Measurements from ENCODE around the gene DYRK3.
"Not testable (repeated sequence)": the region's sequence is repeated elsewhere in the genome, so short reads cannot be mapped to it uniquely, and the experiment has no call there.

Gene DYRK3

DNA sequence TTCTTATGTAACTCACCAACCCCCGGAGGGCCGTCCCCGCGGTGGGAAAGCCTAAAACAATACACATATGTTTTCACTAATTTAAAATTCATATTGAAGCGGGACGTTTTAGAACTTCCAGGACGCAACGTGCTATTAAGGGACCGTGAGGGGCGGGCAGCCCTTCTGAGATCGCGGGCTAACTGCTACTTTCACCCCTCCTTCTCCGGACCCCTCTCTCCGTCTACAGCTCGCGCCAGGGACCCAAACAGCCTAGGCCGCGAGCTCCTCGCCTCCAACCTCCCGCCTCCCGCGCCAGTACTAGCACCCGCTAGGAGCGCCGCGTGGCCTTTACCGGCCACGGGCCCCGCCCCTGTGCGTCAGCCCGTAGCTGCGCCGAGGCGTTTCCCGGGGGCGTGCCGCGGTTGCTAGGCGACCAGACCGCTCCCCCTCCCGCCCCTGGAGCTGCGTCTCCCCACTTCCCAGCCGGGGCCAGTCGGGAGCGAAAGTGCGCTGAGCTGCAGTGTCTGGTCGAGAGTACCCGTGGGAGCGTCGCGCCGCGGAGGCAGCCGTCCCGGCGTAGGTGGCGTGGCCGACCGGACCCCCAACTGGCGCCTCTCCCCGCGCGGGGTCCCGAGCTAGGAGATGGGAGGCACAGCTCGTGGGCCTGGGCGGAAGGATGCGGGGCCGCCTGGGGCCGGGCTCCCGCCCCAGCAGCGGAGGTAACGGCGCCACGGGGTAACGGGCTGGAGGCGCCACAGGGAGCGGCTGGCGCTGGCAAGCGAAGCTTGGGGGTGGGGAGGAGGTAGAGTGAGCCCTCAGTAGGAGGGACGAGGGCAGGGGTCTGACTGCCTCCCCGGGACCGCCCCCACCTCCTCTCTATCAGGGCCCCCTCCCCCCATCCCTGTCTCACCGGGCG lies at the start of gene DYRK3:
Gene DYRK3 (plus strand): TSS at position 457 of the 898 bp plus-strand sequence. CDS start 168 bp downstream, at position 625.
- in situ Hi-C loops (cut with MboI; ENCODE audit: low sequenced_read_pairs), result no loop called here

DNA sequence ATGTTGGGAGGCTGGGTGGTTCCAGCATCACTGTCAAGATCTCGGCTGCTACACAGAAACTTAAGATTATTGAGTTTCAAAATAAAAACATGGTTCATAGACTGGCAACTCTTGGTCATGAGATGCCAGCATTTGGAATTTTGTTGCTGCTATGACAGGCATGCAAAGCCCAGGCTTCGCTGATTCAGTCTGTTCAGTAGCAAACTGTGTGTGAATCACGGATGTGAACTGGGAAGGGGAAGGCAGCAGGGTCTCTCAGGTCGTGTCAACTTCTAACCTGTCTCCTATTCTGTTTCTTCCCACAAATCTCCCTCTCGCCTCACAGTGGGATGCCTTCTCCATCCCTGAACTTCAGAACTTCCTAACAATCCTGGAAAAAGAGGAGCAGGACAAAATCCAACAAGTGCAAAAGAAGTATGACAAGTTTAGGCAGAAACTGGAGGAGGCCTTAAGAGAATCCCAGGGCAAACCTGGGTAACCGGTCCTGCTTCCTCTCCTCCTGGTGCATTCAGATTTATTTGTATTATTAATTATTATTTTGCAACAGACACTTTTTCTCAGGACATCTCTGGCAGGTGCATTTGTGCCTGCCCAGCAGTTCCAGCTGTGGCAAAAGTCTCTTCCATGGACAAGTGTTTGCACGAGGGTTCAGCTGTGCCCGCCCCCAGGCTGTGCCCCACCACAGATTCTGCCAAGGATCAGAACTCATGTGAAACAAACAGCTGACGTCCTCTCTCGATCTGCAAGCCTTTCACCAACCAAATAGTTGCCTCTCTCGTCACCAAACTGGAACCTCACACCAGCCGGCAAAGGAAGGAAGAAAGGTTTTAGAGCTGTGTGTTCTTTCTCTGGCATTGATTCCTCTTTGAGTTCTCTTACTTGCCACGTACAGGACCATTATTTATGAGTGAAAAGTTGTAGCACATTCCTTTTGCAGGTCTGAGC lies 48.6 kb upstream of the DYRK3 start:
- in situ Hi-C loops (cut with MboI; ENCODE audit: low sequenced_read_pairs), result no loop called here

DNA sequence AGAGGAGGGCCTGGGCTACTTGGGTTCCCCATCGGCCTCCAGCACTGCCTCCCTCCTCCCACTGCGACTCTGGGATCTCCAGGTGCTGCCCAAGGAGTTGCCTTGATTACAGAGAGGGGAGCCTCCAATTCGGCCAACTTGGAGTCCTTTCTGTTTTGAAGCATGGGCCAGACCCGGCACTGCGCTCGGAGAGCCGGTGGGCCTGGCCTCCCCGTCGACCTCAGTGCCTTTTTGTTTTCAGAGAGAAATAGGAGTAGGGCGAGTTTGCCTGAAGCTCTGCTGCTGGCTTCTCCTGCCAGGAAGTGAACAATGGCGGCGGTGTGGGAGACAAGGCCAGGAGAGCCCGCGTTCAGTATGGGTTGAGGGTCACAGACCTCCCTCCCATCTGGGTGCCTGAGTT lies 47.4 kb upstream of the DYRK3 start:
- in situ Hi-C loops (cut with MboI; ENCODE audit: low sequenced_read_pairs), result no loop called here

DNA sequence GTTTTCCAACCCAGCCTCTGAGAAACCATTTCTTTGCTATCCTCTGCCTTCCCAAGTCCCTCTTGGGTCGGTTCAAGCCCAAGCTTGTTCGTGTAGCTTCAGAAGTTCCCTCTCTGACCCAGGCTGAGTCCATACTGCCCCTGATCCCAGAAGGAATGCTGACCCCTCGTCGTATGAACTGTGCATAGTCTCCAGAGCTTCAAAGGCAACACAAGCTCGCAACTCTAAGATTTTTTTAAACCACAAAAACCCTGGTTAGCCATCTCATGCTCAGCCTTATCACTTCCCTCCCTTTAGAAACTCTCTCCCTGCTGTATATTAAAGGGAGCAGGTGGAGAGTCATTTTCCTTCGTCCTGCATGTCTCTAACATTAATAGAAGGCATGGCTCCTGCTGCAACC lies 46.8 kb upstream of the DYRK3 start:
- in situ Hi-C loops (cut with MboI; ENCODE audit: low sequenced_read_pairs), result no loop called here

DNA sequence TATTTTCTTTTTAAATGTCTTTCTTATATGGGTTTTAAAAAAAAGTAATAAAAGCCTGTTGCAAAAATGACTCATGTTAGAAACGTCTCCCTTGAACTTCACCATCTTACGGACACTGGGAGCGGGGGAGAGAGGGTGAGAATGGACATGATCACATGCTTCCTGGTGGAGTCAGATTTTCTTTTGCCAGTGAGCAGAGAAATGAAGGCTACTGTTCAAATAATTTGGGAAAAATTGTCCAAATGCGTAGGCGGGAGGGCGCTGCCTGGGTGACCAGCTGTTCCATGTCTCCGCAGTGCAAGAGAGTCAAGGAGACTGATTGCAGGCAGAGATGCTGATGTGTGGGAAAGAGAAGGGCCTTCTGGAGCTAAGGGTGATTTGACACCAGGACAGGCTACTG lies 46.1 kb upstream of the DYRK3 start:
- in situ Hi-C loops (cut with MboI; ENCODE audit: low sequenced_read_pairs), result no loop called here

DNA sequence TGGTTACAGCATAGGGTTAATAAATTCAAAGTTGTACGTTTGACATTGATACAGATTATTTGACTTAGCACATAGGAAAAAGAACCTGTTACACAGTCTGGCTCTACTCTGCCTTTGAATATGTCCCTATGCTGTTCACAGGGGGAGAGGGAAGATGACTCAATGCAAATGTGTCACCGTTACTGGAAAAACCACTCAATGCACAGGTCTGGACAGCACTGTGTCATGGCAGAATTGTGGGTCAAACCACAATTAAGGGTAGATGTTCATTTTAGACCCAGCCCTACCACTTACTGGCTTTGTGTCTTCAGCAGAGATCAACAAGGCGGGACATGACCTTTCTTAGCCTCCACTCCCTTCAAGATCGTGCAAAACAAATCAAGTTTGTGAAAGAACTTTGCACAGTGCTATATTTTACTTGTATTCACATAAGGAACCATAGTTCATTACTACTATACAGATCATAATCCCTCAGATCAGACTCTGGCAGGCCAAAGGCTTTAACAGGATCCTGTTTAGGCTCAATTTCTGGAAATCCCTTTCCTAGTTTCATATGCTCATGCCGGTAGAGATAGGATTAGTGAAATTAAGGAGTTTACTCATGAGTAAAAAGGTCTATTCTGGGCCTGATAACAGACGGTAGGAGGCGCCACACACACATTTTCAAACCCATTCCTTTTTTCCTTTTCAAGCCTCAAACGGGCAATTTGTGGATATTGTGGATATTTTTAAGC lies 45.1 kb upstream of the DYRK3 start:
- in situ Hi-C loops (cut with MboI; ENCODE audit: low sequenced_read_pairs), result no loop called here

DNA sequence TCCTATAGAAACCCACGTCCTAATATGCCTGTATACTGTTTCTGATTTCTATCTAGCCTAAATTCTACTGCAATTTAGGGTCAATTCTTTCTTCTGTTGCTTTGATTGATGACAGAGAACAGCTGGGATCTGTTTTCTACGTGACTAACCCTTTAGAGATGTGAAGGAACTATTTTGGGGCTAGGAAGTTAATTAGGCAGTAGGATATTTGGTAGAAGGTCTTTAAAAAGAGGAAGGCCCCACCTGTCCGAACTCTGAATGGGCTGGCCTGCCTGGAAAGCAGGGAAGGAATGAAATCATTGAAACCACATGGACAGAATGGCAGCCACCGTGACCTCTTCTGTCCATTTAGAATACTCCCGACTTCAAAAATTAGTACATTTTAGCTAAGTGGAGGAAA lies 44.1 kb upstream of the DYRK3 start:
- in situ Hi-C loops (cut with MboI; ENCODE audit: low sequenced_read_pairs), result no loop called here

DNA sequence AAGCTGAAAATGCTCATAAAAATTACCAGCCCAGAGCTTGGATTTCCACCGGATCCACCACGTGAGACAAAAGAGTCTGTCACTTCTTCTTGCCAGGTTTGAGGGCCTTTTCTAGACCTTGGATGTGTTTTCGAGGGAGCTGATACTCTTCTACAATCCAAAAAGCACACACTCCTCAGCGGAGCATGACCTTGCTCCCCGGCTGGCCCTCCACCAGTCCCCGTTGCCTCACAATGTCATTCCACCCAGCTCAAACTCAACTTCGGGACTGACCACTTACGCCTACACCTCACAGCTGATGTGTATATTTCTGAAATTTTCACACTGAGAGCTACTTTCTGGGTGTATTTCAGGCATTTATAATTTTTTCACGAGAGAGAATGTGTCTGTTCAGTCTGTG lies 43.6 kb upstream of the DYRK3 start:
- in situ Hi-C loops (cut with MboI; ENCODE audit: low sequenced_read_pairs), result no loop called here

DNA sequence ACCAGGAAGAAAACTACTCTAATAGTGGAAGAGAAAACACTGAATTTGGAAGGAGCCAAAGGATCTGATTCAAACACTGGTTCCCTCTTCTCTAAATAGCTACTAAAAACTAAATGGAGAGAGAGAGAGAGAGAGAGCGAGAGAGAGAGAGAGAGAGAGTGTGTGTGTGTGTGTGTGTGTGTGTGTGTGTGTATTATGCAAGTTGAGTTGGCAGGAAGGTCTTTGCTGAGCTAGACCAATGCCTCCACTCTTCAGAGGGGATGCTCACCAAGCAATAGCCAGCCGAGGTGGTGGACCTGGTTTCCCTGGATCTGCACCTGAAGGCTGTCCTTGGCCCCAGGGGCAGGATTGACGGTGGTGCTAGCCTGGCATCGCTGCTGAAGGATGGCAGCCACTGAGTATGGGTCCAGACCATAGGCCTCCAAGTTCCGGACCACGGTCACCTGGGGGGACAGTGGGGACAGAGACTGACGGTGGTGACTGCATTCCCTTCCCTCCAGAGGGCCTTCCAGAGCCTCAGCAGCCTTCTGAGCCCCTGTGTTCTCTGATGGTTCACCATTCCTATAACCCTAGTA lies 41.9 kb upstream of the DYRK3 start:
- in situ Hi-C loops (cut with MboI; ENCODE audit: low sequenced_read_pairs), result no loop called here

DNA sequence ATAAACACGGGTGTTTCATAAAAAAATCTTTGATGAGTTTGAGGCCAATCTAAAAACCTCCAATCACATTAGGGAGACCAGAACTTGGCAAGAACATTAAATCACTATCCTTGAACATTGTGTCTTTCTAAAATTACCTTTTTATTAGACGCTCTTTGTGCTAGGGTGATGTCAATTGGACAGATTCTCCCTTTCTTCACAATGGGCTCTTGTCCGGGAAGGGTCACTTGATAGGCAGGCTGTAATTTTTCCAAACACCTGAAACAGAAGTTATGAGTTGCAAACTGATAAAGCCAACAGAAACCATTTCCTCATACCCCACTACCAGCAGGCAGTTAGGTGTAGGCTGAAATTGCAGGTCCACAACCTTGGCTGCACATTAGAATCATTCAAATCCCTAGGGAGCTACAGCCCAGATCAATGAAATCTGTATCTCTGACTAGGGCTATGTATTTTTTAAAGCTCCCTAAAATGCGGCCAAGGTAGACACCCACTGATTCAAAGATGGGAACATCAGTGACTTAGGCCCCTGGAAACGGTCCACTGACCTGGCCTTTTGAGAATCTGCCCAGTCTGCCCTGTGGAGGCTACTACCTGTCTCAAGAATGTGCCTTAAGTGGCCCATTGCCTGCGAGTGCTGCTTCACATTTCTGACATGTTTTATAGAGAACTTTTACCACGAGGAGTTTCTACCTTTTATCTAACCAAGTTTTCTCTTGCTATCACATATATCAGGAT lies 39.6 kb upstream of the DYRK3 start:
- in situ Hi-C loops (cut with MboI; ENCODE audit: low sequenced_read_pairs), result no loop called here

DNA sequence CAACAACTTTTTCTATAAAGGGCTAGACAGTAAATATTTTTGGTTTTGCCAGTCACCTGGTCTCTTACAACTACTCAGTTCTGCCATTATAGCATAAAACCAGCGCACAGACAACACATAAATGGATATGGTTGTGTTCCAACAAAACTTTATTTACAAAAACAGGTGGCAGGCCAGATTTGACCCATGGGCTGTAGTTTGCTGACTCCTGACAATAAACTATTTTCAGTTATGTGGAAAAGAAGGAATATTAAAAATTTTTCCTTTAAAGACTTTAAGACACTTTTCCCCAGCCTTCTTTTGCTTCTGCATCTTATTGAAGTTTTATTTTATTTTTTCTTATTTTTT lies 39.0 kb upstream of the DYRK3 start:
- in situ Hi-C loops (cut with MboI; ENCODE audit: low sequenced_read_pairs), result no loop called here

DNA sequence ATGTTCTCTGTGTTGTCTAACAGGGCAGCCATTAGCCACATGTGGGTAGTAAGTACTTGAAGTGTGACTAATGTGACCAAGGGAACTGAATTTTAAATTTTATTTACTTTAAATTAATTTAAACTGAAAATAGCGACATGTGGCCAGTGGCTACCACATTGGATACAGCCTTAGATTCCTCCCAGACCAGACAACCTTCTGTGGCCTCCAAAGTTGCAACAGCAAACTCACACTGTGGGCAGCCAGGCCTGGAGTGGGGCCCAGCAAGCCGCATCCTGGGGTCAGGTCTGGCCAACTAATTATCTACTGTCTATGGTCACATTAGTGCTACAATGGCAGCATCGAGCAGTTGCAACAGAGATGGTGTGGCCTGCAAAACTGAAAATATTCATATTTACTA lies 34.8 kb upstream of the DYRK3 start:
- in situ Hi-C loops (cut with MboI; ENCODE audit: low sequenced_read_pairs), result no loop called here

DNA sequence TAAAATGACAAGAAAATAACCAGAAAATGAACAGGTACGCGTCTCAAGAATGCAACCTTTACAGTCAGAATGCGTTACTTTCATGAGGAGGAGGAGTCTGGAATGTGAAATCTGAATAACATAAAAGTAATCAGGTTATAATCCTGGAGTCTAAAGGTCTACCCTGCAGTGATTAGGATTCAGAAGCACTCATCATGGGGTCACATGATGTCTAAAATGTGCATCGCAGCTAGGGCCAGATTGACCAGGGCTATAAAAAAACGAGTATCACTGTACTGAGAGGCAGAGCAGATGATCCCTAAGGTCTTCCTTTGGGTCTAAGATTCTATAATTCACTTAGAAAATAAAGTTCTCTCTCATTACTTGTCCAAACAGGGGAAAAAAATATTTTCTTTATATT lies 30.5 kb upstream of the DYRK3 start:
- in situ Hi-C loops (cut with MboI; ENCODE audit: low sequenced_read_pairs), result no loop called here

DNA sequence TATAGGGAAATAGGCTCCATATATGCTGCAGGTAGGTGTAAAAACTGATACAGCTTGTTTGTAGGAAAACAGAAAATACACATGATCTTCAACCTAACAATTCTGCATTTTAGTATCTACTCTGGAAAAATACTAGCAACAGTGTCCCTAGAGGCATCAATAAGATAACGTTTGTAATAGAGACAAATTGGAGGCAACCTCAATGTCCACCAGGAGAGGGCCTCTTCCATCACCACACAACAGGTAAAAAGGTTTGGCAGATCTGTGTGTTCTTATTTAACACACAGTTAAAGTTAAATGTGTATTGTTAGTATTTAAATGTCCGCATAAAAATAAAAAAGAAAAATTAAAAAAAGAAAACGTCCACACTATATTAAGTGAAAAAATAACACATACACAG lies 28.5 kb upstream of the DYRK3 start:
- in situ Hi-C loops (cut with MboI; ENCODE audit: low sequenced_read_pairs), result no loop called here

DNA sequence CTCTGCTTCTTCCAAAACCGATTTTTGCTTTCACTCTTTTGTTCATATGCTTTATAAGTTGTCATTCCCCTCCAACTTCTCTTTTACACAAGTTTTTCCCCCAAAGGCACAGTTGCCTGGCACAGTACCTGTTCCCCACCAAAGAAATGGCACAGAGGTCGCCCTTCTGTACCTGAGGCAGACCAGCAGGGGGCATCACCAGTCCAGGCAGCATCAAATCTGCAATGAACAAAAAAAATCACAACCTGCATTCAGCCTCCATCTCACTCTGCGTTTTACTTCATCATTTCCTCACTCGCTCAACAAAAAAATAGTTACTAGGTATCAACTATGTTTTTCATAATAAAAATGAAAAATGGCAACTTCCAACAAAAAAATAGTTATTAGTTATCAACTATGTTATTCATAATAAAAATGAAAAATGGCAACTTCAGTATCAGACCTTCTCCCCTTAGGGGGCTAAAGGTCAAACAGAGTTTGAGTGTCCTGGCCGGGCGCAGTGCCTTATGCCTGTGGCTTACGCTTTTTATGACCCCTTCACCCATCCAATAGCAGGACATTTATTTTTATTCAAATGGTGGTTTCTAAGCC lies 27.1 kb upstream of the DYRK3 start:
- in situ Hi-C loops (cut with MboI; ENCODE audit: low sequenced_read_pairs), result no loop called here

DNA sequence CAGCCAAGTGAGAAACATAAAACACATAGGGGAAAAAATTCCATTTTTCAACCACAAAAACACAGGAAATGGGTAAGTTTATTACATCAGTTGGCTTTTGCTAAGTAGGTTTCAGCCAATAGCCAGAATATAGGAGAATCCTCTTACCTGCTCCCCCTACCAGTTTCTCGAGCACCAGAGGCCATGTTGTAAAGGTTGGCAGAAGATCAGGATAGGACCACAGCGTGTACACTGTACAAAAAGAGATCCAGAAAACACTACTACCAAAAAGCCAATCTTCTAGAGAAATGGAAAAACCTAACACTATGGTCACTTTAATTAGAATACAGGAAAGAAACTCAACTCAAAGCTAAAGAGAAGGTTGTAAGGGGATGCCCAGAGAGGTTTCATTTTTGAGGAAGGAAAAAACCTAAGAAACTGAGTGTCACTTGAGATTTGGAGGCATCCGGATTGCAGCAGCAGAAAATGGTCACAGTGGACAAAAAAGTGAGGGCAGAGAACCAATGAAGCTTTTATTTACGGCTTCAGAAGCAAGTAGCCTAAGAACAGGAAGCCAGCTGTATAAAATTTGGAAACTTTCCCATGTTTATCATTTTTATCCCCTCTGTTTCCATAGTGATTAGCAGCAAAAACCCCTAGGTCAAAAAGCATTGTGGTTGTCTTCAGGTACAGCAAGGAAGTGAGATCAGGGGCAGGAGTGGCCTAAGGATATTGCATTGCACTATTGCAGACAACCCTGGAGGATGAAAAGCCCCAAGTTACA lies 25.9 kb upstream of the DYRK3 start:
- in situ Hi-C loops (cut with MboI; ENCODE audit: low sequenced_read_pairs), result no loop called here

DNA sequence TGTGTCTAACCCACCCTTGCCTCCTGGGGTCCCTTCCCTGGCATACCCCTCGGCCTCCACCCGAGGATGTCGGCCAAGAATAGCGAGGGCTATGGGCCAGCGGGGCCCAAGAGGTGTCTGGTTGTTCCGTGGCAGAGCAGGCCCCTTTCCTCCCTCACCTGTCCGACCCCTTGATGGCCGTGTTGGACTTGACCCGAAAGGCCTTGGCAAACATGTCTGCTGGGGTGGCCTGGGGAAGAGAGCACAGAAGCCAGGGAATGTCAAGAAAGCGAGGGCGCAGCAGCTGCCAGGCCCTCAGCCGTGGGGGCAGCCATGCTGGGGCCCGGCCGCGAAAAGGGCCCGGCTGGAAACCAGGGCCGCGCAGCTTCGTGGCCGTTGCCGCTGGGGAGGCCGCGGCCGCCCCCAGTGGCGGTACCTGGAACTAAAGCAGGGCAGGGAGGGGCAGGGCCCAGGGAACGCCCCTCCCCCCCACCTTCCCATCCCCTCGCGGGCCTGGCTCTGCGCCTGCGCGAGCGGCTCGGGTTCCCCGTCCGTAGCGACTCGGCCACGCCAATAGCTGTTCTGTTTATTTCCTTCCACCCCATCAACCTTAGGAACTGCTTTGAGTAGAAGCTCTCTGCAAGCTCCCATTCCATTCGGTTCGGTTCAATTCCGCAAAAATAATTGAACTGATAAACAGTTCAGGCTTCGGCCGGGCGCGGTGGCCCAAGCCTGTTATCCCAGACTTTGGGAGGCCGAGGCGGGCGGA lies 23.0 kb upstream of the DYRK3 start, which contains the start of gene EIF2D:
Gene EIF2D (minus strand): TSS at position 337 of the 748 bp plus-strand sequence. CDS start 123 bp downstream, at position 214.
- in situ Hi-C loops (cut with MboI; ENCODE audit: low sequenced_read_pairs), result no loop called here

DNA sequence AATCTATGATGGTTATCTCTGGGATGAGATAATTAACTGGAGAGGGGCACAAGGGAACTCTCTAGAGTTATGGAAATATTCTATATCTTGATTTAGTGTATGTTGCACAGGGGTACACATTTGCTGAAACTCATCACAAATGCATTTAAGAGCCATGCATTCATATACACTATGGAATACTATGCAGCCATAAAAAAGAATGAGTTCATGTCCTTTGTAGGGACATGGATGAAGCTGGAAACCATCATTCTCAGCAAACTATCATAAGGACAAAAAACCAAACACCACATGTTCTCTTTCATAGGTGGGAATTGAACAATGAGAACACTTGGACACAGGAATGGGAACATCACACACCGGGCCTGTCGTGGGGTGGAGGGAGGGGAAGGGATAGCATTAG lies 8.9 kb upstream of the DYRK3 start:
- in situ Hi-C loops (cut with MboI; ENCODE audit: low sequenced_read_pairs), result not testable (repeated sequence)

Measured in hTERT RPE-1 (cell line).